Upper lobe of right lung (tissue), 1 donor: Measurements from ENCODE around the gene TMEM181. TPM values are rescaled to one million over a fixed set of nuclear protein-coding genes. Genes with fewer than 3 reads are reported as not detected.

ENCODE experiments used
- ATAC-seq: fragments of 200-7000 bp; cut with Tn5 transposase; one replicate; pipeline ENCODE4 v1.9.1; 2020; ENCODE audit warnings: mild to moderate bottlenecking, moderate library complexity
- DNase-seq: peaks from one replicate; pipeline ENCODE4 v3.0.0-alpha.2; 2020
- H3K27ac ChIP-seq: fragments of 200-600 bp; one replicate; pipeline ENCODE4 v1.8.0; 2022
- H3K27me3 ChIP-seq: fragments of 200-600 bp; one replicate; pipeline ENCODE4 v1.8.0; 2022; ENCODE audit warnings: mild to moderate bottlenecking
- H3K36me3 ChIP-seq: fragments of 200-600 bp; one replicate; pipeline ENCODE4 v1.8.0; 2022
- H3K4me1 ChIP-seq: fragments of 200-600 bp; one replicate; pipeline ENCODE4 v1.8.0; 2022
- H3K4me3 ChIP-seq: fragments of 200-600 bp; one replicate; pipeline ENCODE4 v1.8.0; 2022; ENCODE audit warnings: mild to moderate bottlenecking
- H3K9me3 ChIP-seq: fragments of 200-600 bp; one replicate; pipeline ENCODE4 v1.8.0; 2022
- intact Hi-C: fragments of 100-400 bp; cut with DNase I; formaldehyde crosslinking; loops from one replicate; pipeline ENCODE4 v1.11.0; 2022
- total RNA-seq: library from RNA; stranded (reverse); fragmentation: NEBNext Ultra II Directional; extraction: Animal tissue kit (Norgen Biotek cat#: 25700); gene quantifications from one replicate; pipeline ENCODE4 v1.2.1, GENCODE V29; 2021
- TF ChIP-seq, protein P1 (sequence below): fragments of 200-600 bp; IDR thresholded peaks from one replicate; pipeline ENCODE4 v1.8.0; 2022; ENCODE audit warnings: antibody characterized with exemption
- donor health status: DM: no; HTN: yes; CAD: no; lungs with severe emphysema.

The TMEM181 gene
- total RNA-seq, 1 donor from 2014 or later, result 31.5 TPM

DNA sequence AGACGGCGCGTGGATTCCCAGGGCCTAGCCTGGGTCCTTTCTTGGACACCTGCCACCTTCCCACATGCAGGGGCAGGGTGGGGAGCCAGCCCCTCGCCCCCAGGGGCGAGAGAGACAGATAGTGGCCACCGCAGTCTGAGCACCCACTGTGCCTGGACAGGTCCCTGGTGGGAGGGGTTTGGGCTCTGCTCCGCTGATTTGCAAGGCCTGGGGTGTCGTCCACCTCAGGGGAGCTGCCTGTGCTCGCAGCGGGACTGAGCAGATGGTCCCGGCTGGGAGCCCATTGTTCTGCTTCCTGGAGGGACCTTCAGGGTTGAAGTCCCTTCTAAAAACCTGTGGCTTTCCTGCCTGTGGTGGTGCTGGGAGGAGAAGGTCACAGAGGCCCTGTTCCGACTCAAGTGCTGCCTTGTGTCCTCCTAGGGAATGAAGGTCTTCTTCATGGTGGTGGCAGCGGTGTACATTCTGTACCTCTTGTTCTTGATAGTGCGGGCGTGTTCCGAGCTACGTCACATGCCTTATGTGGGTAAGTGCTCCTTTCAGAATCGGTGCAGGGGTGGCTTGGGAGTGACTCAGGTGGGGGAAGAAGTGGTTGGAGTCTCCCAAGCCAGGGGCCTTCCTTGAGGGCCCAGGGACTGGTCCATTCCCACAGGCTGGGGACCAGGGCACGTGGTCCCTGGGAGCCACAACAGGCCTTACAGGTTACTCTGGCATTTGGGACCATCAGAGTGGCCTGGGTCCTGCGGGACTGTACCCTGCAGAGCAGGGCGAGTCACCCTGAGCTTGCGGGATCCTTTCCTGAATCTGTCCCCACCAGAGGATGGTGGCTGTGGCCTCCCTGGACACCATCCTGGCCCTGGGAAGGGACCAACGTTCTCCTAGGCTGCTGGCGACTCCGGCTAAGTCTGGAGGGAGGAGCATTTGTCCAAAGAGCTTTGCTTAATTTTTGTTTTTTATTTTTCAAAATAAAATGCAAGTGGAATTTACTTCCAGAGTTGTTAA, 65.1 kb downstream of the TMEM181 start:
- Histone ChIP-seq H3K9me3 (no peaks in the 10 kb centered on the region), H3K27ac (no peak overlapping the region), H3K4me1 (no peaks in the 10 kb centered on the region), H3K27me3 (no peaks in the 10 kb centered on the region), H3K4me3 (no peak overlapping the region), H3K36me3 (peaks cover 55% of the 10 kb centered on the region)
- TF ChIP-seq, protein P1, sequence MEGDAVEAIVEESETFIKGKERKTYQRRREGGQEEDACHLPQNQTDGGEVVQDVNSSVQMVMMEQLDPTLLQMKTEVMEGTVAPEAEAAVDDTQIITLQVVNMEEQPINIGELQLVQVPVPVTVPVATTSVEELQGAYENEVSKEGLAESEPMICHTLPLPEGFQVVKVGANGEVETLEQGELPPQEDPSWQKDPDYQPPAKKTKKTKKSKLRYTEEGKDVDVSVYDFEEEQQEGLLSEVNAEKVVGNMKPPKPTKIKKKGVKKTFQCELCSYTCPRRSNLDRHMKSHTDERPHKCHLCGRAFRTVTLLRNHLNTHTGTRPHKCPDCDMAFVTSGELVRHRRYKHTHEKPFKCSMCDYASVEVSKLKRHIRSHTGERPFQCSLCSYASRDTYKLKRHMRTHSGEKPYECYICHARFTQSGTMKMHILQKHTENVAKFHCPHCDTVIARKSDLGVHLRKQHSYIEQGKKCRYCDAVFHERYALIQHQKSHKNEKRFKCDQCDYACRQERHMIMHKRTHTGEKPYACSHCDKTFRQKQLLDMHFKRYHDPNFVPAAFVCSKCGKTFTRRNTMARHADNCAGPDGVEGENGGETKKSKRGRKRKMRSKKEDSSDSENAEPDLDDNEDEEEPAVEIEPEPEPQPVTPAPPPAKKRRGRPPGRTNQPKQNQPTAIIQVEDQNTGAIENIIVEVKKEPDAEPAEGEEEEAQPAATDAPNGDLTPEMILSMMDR, result no peak
- intact Hi-C loops, result no loop called here
- ATAC-seq, result peak; percentile 9
- DNase-seq, result no peak

DNA sequence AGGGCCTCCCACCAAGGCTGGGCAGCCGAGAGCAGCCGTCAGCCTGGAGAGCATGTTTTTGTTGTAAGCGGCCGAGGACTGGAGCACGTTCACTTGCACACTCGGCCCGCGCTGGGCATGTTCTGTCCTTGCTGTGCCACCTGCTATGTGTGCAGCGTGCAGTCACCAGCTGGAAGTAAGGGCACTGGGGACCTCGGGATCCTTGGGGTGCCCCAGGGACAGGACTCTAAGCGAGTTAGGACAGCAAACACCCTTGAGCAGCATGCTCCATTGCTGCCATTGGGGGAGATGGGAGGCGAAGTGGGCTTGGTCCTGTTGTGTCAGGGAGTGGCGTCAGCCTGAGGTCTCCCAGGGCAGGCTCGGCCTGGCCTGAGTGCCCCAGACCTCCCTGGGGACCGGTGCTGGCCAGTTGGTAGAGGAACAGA, 66.0 kb downstream of the TMEM181 start:
- Histone ChIP-seq H3K36me3 (peaks cover 56% of the 10 kb centered on the region), H3K4me3 (no peak overlapping the region), H3K27ac (no peak overlapping the region), H3K9me3 (no peaks in the 10 kb centered on the region), H3K27me3 (no peaks in the 10 kb centered on the region), H3K4me1 (peaks cover 3% of the 10 kb centered on the region)
- DNase-seq, result no peak
- intact Hi-C loops, result no loop called here
- TF ChIP-seq, protein P1, result no peak
- no peak for ATAC-seq

DNA sequence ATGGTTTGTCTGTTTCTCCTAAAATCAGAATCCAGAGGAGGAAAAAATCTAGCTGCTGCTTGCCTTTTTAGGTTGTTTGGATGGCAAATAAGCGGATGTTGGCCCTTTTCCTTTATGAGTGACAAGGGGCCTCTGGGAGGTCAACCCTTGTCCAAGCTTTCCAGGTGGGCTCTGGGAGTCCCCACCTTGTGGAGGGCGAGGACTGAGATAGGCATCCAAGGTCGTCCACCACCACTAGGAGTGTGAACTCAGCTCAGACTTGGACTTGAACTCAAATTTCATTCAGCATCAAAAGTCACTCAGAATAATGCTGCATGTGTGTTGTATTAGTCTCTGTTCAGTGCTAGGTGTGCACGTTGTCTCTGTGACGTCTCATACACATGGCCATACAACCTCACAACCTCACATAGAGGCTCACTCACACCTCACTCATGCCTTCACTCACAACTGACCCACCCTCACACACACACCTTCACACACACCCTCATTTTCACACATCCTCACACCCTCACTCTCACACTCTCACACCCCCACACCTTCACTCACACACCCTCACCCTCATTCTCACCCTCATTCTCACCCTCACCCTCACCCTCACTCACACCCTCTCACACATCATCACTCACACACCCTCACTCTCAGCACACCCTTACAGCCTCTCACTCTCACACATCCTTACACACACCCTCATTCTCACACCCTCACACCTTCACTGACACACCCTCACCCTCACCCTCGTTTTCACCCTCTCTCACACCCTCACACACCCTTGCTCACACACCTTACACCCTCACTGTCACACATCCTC, 66.7 kb downstream of the TMEM181 start:
- H3K4me3 ChIP-seq, result no peak overlapping the region
- peaks cover 59% of the 10 kb centered on the region for H3K36me3 ChIP-seq
- intact Hi-C loops, result no loop called here
- H3K4me1 ChIP-seq, result peaks cover 10% of the 10 kb centered on the region
- H3K27ac ChIP-seq, result no peak overlapping the region
- ATAC-seq (no peak), DNase-seq (no peak)
- no peaks in the 10 kb centered on the region for H3K9me3 ChIP-seq
- TF ChIP-seq, protein P1, result no peak
- no peaks in the 10 kb centered on the region for H3K27me3 ChIP-seq

DNA sequence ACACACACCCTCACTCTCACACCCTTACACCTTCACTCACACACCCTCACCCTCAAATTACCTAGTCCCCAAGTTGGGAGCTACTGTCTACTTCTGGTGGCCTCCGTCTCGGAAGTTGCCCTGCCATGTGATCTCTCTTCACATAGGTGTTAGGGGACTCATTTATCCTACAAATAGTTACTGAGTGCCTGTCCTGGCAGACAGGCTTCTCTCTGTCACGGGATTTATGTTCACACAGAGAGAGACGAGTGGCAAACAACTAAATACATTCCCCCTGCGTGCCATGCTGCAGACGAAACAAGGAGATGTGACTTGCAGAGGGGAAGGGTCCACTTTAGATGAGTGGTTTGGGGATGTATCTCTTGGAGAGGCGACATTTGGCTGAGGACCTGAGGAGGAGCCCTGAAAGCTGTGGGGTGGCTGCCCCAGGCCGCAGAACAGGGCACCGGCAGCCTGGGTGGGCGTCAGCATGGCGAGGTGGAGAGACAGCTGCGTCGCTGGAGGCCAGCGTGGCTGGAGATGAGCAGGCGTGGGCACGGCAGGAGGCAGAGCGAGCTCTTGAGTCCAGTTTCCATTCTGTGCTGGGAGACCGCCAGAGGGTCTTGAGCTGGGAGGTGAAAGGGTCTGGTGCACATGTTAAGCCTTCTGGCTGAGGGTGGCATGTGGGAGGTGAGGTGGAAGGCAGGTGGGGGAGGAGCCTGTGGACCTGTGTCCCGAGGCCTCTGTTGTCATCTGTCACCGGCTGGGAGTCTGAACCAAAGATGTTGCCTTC, 67.5 kb downstream of the TMEM181 start:
- Histone ChIP-seq H3K9me3 (no peaks in the 10 kb centered on the region), H3K27ac (no peak overlapping the region), H3K36me3 (peaks cover 54% of the 10 kb centered on the region), H3K4me1 (peaks cover 18% of the 10 kb centered on the region), H3K4me3 (no peak overlapping the region), H3K27me3 (no peaks in the 10 kb centered on the region)
- no peak for ATAC-seq
- peak; percentile 42 for DNase-seq
- TF ChIP-seq, protein P1, result no peak
- intact Hi-C loops, result no loop called here

DNA sequence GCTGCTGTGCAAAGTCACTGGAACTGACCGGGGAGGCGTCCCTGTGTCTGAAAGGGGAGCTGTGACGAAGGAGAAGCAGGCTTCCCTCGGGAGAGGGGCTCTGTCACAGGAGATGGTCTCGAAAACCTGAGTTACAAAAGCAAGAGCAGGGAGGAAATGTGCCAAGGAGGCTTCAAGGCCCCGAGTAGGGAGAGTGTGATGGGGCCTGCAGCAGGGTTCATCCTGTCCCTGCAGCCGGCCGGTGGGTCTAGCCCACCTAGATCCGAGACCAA, 68.0 kb downstream of the TMEM181 start:
- intact Hi-C loops, result no loop called here
- ATAC-seq (no peak), DNase-seq (peak; percentile 44)
- H3K4me1 ChIP-seq, result peaks cover 19% of the 10 kb centered on the region
- no peaks in the 10 kb centered on the region for H3K27me3 ChIP-seq
- no peak overlapping the region for H3K27ac ChIP-seq
- no peaks in the 10 kb centered on the region for H3K9me3 ChIP-seq
- TF ChIP-seq, protein P1, result no peak
- H3K36me3 ChIP-seq, result peaks cover 50% of the 10 kb centered on the region
- no peak overlapping the region for H3K4me3 ChIP-seq
